ENCODE data around the gene XPC. TPM values are rescaled to one million over a fixed set of nuclear protein-coding genes. Genes with fewer than 3 reads are reported as not detected.

XPC gene
- polyA plus RNA-seq, 3 donors: 14.6 to 16.9 (median 16.8) TPM

DNA sequence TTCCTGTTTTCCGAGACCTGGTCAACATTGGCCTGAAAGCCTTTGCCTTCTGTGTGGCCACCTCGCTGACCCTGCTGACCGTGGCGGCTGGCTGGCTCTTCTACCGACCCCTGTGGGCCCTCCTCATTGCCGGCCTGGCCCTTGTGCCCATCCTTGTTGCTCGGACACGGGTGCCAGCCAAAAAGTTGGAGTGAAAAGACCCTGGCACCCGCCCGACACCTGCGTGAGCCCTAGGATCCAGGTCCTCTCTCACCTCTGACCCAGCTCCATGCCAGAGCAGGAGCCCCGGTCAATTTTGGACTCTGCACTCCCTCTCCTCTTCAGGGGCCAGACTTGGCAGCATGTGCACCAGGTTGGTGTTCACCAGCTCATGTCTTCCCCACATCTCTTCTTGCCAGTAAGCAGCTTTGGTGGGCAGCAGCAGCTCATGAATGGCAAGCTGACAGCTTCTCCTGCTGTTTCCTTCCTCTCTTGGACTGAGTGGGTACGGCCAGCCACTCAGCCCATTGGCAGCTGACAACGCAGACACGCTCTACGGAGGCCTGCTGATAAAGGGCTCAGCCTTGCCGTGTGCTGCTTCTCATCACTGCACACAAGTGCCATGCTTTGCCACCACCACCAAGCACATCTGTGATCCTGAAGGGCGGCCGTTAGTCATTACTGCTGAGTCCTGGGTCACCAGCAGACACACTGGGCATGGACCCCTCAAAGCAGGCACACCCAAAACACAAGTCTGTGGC, 36.6 kb downstream of the XPC start:
- no peak overlapping the region for H3K27ac ChIP-seq (ENCODE audit: low read depth, low read length)
- 81 to 90% (median 84%) methylated on average over 19 of the region's 19 CpGs for WGBS, 3 donors

DNA sequence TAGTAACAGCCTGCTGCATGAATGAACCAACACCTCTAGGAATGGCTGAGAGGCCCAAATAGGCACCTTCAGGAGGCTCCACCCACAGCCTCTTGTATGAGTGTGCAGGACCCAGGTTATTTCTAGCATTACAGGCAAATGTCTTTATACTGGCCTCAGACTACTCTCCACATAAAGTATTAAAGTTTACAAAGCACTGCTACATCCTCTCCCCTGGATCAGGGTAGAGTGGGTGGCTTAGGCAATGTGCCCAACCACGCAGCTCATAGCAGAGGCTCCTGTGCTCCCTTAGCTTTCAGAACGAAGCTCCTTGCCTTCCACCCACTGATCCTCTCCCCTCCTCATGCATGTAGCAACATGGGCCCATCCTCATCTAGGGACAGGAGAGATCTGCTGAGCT, 37.3 kb downstream of the XPC start:
- H3K27ac ChIP-seq (ENCODE audit: low read depth, low read length): no peak overlapping the region
- 57 to 66% (median 60%) methylated on average over 2 of the region's 2 CpGs for WGBS, 3 donors

DNA sequence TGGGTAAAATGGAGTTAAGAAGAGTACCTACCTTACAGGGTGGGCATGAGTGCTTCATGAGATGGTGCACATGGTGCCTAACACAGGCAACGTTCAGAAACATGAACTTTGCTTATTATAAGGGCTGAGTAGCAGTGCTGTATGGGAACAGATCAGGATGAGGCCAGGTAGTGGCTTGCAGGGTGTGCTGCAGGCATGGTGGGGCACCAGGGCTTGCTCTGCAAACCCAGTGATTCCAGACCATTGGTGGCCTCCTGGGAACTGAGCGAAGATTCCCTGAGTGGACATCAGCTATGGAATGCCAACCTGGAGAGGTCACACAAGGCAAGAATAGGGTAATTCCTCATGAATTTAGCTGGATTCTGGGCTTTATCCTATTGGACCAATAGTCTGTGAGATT, 37.7 kb downstream of the XPC start:
- H3K27ac ChIP-seq (ENCODE audit: low read depth, low read length): no peak overlapping the region
- 83 to 85% (median 84%) methylated on average over 2 of the region's 2 CpGs for WGBS, 3 donors

DNA sequence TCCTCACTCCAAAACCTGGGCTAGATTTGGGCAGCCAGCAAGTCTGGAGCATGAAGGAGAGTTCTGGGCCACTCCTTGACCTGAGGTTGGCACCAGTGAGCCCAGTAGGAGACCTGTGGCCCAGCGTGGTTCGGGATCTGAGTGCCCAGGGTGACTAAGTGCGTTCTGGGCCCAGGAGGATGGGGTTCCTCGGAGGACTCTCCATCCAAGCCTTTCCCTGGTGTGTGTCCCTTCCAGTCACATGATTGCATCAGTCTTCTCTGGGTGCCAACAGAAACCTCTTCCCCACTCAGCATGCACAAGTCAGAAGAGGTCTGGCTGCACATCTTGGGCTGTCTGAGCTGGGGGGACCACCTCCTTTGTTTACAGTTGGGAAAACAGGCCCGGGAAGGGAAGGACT, 38.6 kb downstream of the XPC start:
- H3K27ac ChIP-seq (ENCODE audit: low read depth, low read length): no peak overlapping the region
- WGBS, 3 donors: 58 to 84% (median 81%) methylated on average over 5 of the region's 5 CpGs

DNA sequence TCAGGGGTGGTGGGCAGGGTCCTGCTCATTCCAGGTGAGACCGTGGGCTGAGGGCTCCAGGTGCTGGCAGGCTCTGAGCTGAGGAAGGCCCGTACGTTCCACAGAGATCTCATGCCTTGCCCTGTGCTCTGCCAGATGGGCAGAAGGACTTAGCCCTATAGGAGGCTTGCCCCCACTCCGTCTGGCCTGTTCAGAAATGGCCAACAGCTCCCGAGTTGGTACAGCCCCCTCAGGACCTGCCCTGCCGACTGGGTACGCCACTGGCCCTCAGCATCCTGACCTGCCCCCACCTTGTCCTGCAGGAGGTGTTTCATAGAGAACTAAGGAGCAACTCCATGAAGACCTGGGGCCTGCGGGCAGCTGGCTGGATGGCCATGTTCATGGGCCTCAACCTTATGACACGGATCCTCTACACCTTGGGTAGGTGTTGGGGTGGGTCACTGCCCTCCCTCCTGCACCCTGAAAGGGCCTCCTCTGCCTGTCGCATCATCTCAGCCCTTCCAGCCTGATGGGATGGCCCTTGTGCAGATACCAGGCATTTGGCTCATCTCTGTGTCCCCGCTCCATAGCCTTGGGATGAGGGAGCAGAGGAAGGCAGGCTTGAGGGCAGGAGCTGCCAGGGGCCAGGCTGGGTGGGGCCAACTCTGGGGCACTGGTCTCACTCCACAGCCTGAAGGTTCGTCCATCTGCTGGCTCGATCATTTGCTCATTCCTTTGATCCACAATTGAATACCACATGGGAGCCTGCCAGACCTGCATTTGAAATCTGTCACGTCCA, 39.3 kb downstream of the XPC start:
- H3K27ac ChIP-seq (ENCODE audit: low read depth, low read length): no peak overlapping the region
- WGBS, 3 donors: 86 to 90% (median 87%) methylated on average over 14 of the region's 14 CpGs

DNA sequence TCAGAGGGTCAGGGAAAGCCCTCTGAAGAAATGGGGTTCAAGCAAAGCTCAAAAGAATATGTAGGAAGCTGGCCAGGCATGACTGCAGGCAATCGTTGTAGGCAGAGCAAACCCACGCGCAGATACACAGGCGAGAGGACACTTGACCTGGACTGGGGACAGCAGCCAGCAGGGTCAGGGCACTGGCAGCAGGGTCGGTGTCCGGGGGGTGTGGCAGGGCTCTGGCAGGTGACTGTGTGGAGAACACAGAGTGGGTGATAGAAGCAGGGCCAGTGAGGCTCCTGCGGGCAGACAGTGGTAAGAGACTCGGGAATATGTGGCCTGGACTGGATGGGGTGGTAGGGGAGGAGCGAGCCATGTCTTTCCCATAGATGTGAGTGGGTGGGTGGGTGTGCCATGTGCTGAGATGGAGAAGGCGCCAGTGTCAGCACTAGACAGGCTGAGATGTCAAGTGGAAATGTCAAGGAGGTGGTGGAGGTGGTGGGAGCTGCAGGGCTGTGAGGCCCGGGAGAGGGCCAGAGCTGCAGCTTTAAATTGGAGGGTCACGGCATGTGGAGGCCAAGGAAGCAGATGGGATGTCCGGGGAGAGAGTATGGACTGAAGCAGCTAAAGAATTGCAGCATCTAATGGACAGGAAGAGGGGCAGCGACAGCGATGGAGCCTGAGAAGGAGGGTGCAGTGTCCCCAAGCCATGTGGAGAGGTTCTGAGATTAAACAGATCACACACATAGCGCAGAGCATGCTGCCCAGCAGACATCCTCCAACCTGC, 40.1 kb downstream of the XPC start:
- WGBS, 3 donors: 88 to 91% (median 89%) methylated on average over 16 of the region's 16 CpGs
- H3K27ac ChIP-seq (ENCODE audit: low read depth, low read length): no peak overlapping the region

DNA sequence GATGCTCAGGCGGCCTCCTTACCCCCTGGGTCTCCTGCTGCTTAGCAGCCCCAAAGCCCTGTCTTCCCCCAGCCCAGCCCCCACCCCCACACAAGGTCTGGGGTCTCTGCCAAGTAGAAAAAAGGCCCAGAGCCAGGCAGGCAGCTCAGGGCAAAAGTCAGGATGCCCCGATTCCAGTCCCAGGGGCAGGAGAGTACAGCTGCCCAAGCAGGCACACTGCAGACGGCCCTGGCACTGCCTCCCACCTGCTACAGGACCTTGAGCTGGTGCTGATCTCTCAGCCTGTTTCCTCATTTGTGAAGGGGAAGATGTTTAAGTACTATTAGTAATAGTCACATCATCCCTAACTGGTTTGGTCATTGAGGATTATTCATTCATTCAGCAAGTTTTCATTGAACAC, 41.0 kb downstream of the XPC start:
- H3K27ac ChIP-seq (ENCODE audit: low read depth, low read length): no peak overlapping the region
- 55 to 61% (median 60%) methylated on average over 3 of the region's 3 CpGs for WGBS, 3 donors

DNA sequence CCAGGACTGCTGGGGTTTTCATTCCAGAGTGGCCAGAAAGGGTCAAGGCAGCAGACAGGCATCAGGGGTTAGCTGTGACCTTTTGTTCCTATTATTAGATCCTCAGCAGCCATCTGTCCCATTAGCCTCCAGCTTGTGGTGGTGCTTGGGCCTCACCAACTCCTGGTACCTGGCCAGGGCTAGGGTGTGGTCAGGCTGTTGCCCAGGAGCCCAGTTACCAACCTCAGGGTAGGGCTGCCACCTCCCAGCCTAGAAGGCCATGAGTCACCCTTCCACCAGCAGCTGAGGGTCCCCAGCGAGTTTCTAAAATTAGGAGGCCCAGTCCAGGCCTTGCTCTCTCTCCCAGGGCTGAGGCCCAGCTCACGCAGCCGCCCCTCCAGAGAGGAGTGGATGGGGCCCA, 41.4 kb downstream of the XPC start:
- H3K27ac ChIP-seq (ENCODE audit: low read depth, low read length): no peak overlapping the region
- WGBS, 3 donors: 80 to 92% (median 90%) methylated on average over 3 of the region's 3 CpGs

DNA sequence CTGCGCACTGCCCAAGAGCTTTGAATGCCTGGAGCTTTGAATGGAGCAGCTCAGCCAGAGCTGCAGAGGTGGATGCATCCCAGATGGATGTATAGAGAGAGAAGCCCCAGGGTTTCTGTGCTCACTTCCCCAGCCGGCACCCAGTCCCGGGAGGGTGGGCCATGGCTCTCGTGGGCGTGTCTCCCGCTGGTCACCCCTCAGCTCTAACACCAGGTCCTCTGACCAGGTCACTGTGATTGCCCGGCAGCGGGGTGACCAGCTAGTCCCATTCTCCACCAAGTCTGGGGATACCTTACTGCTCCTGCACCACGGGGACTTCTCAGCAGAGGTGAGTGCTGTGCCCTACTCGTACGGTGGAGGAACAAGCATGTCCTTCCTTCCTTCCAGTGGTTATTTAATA, 42.8 kb downstream of the XPC start:
- WGBS, 3 donors: 86 to 90% (median 87%) methylated on average over 11 of the region's 11 CpGs
- H3K27ac ChIP-seq (ENCODE audit: low read depth, low read length): no peak overlapping the region

DNA sequence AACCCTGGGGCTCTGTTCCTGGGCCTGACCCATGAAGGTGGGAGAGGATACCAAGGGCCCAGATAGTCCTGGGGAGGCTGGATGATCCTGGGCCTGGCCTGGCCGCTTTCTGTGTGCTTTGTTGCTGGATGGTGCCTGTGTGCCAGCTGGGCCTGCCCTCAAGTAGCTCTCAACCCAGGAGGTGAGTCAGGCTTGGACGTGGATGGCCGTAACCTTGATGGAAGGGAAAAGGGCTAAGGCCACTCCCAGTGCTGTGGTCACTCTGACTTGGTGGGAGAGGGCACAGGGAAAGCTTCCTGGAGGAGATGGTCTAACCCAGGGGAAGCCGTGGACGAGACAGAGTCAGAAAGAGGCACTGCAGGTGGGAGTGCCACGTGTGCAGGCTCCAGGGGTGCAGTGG, 44.1 kb downstream of the XPC start:
- H3K27ac ChIP-seq (ENCODE audit: low read depth, low read length): no peak overlapping the region
- WGBS, 3 donors: 92 to 95% (median 93%) methylated on average over 6 of the region's 6 CpGs

DNA sequence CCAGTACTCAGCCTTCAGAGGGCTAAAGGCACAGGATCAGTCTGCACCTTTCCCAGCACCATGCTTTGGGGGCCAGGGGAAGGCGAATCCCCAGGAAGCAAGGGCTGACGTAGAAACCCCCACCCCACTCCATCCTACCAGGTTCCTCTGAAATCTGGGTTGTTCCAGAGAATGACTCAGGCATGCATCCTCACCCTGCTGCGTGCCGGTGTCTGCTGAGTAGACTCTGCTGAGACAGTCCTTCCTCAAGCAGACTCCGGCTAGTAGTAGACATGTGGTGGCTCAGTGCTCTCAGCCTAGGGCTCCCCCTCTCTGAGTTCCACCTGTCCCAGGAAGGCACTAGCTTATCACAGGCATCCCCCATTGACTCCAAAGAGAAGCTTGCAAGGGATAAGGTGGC, 44.5 kb downstream of the XPC start:
- no peak overlapping the region for H3K27ac ChIP-seq (ENCODE audit: low read depth, low read length)
- 93 to 99% (median 96%) methylated on average over 5 of the region's 5 CpGs for WGBS, 3 donors

DNA sequence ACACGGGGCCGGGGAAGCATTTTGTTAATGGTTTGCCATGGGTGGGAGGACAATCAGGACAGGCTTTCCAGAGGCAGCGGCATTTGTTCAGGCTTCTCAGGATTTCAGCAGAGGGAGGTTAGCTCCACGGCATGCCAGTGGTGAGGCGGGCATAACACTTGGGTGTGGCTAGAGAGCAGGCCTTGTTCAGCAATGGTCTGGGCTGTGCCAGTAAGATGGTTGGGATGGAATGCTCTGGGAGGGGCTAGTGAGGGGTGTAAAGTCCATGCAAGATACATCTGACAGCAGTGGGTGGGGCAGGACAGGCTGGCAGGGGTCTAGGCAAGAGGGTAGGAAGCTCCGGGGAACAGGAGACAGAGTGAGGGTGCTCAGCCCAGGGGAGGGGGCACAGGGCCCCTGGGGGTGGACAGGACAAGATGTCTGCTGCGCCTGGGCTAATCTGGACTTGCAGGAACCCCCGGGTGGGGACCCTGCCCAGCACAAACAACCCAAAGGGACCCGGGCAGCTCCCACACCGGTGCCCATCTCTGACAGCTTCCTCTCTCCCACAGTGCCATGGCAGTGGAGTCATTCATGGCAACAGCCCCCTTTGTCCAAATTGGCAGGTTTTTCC, 45.1 kb downstream of the XPC start:
- no peak overlapping the region for H3K27ac ChIP-seq (ENCODE audit: low read depth, low read length)
- WGBS, 3 donors: 92 to 93% (median 92%) methylated on average over 10 of the region's 10 CpGs

DNA sequence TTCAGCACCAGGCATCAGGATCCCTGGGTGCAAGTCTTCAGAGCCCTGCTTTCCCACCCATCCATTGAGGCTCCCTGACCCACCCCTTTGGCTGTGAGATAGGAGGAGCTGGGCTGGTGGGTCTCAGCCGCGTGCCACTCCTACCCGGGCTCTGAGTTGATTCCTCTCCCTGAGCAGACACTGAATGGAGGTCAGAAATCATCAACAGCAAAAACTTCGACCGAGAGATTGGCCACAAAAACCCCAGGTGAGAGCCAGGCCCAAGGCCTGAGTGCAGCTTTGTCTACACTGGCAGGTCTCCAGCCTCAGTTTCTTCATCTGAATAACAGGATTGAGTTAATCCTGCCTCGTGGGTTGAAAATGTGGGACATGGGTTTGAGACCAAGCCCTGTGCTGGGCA, 45.7 kb downstream of the XPC start:
- 91 to 95% (median 93%) methylated on average over 6 of the region's 6 CpGs for WGBS, 3 donors

DNA sequence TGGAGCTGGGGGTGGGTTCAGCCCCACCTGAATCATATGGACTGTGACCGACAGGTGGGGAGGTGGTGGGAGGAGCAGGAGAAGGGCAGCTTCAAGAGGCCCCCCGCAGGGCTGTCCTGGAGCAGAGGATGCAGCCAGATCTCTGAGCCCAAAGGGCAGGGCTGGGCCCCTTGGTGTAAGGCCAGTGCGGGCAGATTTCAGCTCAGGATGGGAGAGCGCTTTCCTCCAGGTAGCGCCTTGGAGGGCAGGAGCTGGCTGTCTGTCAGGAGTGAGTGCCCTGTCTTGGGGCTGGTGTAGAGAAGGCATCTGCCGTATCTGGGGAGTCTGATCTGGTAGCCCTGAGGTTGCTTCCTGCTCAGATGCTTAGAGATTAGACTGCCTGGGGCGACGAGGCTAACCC, 46.3 kb downstream of the XPC start:
- 95 to 96% (median 95%) methylated on average over 8 of the region's 8 CpGs for WGBS, 3 donors
- H3K27ac ChIP-seq (ENCODE audit: low read depth, low read length): no peak overlapping the region

More for the DNA sequence above, 45.7 kb downstream of the XPC start:
- H3K27ac ChIP-seq (ENCODE audit: low read depth, low read length): no peak overlapping the region

DNA sequence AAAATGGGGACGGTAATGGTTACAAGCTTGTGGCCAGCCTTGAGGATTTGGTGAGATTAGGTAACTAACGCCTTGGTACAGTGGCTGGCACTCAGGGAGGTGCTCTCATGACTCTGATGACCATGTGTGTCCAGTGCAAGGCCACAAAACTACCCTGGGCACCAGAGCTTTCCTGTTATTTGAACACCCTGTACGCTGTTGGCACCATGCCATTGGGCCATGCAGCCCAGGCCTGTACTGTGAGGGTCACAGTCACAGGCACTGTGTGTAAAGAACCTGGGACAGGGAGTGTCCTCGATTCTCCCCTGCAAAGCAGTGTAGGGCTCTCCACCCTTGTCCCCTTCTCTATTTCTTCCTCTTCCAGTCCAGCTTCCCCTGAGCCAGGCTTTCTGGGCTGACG, 47.3 kb downstream of the XPC start:
- WGBS, 3 donors: 82 to 88% (median 82%) methylated on average over 5 of the region's 5 CpGs
- no peak overlapping the region for H3K27ac ChIP-seq (ENCODE audit: low read depth, low read length)

DNA sequence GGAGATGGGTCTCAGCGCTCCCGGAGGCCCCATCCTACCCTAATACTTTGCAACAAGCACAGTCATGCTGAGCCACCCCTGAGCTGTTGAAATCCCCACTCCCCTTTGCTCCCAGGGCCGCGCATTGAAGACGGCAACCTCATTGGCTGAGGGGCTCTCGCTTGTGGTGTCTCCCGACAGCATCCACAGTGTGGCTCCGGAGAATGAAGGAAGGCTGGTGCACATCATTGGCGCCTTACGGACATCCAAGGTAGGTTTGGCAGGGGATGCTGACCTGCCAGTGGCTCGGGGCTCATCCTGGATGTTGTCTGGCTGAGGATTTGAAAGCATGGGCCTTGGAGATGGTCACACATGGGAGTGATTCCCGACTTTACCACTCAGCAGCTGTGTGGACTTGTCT, 47.7 kb downstream of the XPC start:
- H3K27ac ChIP-seq (ENCODE audit: low read depth, low read length): no peak overlapping the region
- WGBS, 3 donors: 95 to 97% (median 96%) methylated on average over 12 of the region's 12 CpGs

DNA sequence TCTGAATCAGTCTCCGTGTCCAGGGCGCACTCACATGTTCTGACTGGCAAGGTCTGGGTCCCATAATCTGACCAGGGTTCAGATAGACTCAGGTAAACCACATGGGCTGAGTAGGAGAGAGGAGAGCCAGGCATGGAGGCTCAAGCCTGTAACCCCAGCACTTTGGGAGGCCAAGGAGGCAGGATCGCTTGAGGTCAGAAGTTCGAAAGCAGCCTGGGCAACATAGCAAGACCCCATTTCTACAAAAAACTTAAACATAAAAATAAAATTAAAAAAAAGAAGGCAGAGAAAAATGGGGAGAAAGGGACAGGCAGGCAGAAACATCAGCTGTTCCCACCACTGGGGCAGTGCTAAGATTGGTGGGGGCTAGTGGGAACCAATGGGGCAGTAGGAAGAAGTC, 48.2 kb downstream of the XPC start:
- H3K27ac ChIP-seq (ENCODE audit: low read depth, low read length): no peak overlapping the region

DNA sequence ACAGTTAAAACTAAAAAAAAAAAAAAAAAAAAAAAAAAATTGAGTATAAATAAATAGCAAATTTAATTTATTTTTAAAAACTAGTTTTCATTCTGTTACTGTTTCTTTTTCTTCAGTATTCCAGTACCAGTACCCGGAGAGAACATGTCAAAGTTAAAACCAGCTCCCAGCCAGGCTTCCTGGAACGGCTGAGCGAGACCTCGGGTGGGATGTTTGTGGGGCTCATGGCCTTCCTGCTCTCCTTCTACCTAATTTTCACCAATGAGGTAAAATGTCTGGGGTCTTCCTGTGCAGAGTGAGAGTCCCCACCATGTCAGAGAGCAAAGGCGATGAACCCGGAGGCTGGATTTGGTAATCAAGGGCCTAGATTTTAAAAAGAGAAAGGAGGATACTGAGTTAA, 49.1 kb downstream of the XPC start:
- no peak overlapping the region for H3K27ac ChIP-seq (ENCODE audit: low read depth, low read length)
- 96 to 97% (median 97%) methylated on average over 6 of the region's 6 CpGs for WGBS, 3 donors

More for the DNA sequence above, 48.2 kb downstream of the XPC start:
- WGBS, 3 donors: 90 to 96% (median 95%) methylated on average over 4 of the region's 4 CpGs

DNA sequence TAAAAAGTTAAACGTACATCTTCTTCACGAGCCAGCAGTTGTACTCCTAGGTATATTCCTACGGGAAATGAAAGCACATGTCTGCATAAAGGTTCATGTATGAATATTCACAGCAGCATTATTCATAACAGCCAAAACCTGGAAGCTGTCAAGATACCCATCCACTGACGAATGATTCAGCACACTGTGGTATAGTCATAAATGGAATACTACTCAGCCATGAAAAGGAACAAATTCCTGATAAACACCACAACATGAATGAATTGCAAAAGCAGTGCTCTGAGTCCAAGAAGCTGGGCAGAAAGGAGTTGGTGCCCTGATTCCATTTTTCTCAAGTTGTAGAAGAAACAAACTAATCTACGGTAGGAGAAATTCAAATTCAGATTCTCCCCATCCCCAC, 49.7 kb downstream of the XPC start:
- WGBS, 3 donors: 98% methylated on average over 5 of the region's 5 CpGs
- H3K27ac ChIP-seq (ENCODE audit: low read depth, low read length): no peak overlapping the region
